ENCODE data around the gene CHD5. TPM values are rescaled to one million over a fixed set of nuclear protein-coding genes. Genes with fewer than 3 reads are reported as not detected.
"Not testable (repeated sequence)": the region's sequence is repeated elsewhere in the genome, so short reads cannot be mapped to it uniquely, and the experiment has no call there.

CHD5 gene
- total RNA-seq, 1 donor: under 0.01 TPM

DNA sequence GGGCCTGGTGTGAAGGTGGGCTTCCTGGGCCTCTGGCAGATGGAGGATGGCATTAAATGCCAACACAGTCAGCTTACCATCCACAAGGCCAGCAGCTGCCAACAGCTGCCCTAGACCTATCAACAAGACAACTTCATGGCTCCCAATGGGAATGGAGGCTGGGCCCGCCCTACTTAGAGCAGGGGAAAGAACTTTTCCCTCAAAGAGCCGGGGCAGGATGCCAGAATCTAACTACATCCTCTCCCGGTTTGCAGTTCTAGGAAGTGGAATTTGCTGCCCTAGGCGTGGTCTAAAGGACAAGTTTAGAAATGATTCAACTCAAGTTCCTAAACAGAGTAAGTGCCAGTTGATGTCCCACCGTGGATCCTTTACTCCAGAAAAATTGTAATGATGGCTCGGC is 42.5 kb upstream of the CHD5 start:
- H3K4me3 ChIP-seq (ENCODE audit: insufficient read depth, low read length): no peak overlapping the region
- H4K20me1 ChIP-seq (ENCODE audit: insufficient read depth, low read length): peaks cover 6% of the 10 kb centered on the region
- no peaks in the 10 kb centered on the region for H3K79me2 ChIP-seq (ENCODE audit: insufficient read depth, low read length)
- H3K9me3 ChIP-seq (ENCODE audit: low read depth, low read length): no peaks in the 10 kb centered on the region
- H3K27me3 ChIP-seq (ENCODE audit: insufficient read depth, low read length): no peaks in the 10 kb centered on the region
- no peak overlapping the region for H3K27ac ChIP-seq (ENCODE audit: low read depth, low read length)
- no peak overlapping the region for H3K4me2 ChIP-seq (ENCODE audit: insufficient read depth, low read length)
- no peak overlapping the region for H2AFZ ChIP-seq (ENCODE audit: low read length)
- H3K4me1 ChIP-seq (ENCODE audit: insufficient read depth, low read length): no peaks in the 10 kb centered on the region
- DNase-seq (ENCODE audit: insufficient read length, low spot score, missing footprints): peak; percentile 87
- TF ChIP-seq, protein P1, sequence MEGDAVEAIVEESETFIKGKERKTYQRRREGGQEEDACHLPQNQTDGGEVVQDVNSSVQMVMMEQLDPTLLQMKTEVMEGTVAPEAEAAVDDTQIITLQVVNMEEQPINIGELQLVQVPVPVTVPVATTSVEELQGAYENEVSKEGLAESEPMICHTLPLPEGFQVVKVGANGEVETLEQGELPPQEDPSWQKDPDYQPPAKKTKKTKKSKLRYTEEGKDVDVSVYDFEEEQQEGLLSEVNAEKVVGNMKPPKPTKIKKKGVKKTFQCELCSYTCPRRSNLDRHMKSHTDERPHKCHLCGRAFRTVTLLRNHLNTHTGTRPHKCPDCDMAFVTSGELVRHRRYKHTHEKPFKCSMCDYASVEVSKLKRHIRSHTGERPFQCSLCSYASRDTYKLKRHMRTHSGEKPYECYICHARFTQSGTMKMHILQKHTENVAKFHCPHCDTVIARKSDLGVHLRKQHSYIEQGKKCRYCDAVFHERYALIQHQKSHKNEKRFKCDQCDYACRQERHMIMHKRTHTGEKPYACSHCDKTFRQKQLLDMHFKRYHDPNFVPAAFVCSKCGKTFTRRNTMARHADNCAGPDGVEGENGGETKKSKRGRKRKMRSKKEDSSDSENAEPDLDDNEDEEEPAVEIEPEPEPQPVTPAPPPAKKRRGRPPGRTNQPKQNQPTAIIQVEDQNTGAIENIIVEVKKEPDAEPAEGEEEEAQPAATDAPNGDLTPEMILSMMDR (IDR thresholded peaks at IDR 0.05; ENCODE audit: extremely low read depth, low read depth, low read length): no peak
- peaks cover 39% of the 10 kb centered on the region for H3K36me3 ChIP-seq (ENCODE audit: insufficient read depth, low read length)

DNA sequence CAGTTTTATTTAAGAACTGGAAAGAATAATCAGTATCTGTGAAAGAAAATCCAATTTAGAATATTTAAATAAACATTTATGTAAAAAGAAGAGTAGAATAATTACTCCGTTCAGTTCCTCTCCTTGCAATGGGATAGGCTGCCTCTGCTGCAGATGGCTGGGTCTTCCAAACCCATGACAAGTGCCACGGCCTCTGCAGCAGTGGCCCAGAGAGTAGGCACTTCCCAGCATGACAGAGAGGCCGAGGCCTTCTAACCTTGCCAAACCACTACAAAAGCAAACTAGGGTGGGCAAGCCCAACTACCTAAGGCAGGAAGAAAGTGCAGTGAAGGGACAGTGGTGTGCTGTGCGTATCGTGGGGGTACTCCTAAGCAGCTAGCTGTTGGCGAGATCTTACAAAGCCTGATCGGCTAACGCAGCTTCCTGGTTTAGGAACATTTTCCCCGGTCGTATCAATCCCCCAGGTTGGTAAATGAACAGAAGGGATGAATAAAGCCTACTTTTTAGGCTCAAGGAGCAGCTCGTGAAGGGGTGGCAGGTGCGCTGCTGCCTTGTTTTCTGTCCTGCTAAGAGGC is 41.2 kb upstream of the CHD5 start:
- Histone ChIP-seq H3K4me2 (ENCODE audit: insufficient read depth, low read length) (no peak overlapping the region), H3K4me3 (ENCODE audit: insufficient read depth, low read length) (no peak overlapping the region), H2AFZ (ENCODE audit: low read length) (no peak overlapping the region), H3K9me3 (ENCODE audit: low read depth, low read length) (no peaks in the 10 kb centered on the region), H4K20me1 (ENCODE audit: insufficient read depth, low read length) (peaks cover 6% of the 10 kb centered on the region), H3K27me3 (ENCODE audit: insufficient read depth, low read length) (no peaks in the 10 kb centered on the region), H3K36me3 (ENCODE audit: insufficient read depth, low read length) (peaks cover 30% of the 10 kb centered on the region), H3K79me2 (ENCODE audit: insufficient read depth, low read length) (no peaks in the 10 kb centered on the region), H3K27ac (ENCODE audit: low read depth, low read length) (no peak overlapping the region), H3K4me1 (ENCODE audit: insufficient read depth, low read length) (no peaks in the 10 kb centered on the region)
- TF ChIP-seq, protein P1 (IDR thresholded peaks at IDR 0.05; ENCODE audit: extremely low read depth, low read depth, low read length): no peak
- DNase-seq (ENCODE audit: insufficient read length, low spot score, missing footprints): peak; percentile 69

DNA sequence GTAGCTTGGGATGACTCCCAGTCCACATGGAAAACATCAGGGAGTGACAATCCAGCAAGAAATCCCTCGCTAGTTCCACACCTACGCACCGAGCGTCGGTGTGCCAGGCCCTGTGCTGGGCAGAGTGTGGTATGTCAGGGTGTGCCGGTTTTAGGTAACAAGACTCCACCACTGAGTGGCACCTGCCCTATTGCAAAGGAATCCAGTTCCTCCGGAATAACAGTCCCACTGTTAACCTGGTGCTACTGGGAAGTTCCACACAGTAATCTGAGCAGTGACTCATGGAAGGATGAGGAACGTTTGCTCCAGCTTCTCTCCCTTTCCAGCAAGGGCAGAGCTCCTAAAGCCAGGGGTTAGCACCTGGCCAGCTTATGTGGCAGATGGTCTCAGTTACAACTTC is 40.1 kb upstream of the CHD5 start:
- Histone ChIP-seq H3K36me3 (ENCODE audit: insufficient read depth, low read length) (peaks cover 25% of the 10 kb centered on the region), H3K4me2 (ENCODE audit: insufficient read depth, low read length) (no peak overlapping the region), H3K79me2 (ENCODE audit: insufficient read depth, low read length) (no peaks in the 10 kb centered on the region), H3K27me3 (ENCODE audit: insufficient read depth, low read length) (no peaks in the 10 kb centered on the region), H4K20me1 (ENCODE audit: insufficient read depth, low read length) (peaks cover under 1% of the 10 kb centered on the region), H2AFZ (ENCODE audit: low read length) (no peak overlapping the region), H3K9me3 (ENCODE audit: low read depth, low read length) (no peaks in the 10 kb centered on the region), H3K4me3 (ENCODE audit: insufficient read depth, low read length) (no peak overlapping the region), H3K27ac (ENCODE audit: low read depth, low read length) (no peak overlapping the region), H3K4me1 (ENCODE audit: insufficient read depth, low read length) (no peaks in the 10 kb centered on the region)
- DNase-seq (ENCODE audit: insufficient read length, low spot score, missing footprints): peak; percentile 84
- TF ChIP-seq, protein P1 (IDR thresholded peaks at IDR 0.05; ENCODE audit: extremely low read depth, low read depth, low read length): no peak

DNA sequence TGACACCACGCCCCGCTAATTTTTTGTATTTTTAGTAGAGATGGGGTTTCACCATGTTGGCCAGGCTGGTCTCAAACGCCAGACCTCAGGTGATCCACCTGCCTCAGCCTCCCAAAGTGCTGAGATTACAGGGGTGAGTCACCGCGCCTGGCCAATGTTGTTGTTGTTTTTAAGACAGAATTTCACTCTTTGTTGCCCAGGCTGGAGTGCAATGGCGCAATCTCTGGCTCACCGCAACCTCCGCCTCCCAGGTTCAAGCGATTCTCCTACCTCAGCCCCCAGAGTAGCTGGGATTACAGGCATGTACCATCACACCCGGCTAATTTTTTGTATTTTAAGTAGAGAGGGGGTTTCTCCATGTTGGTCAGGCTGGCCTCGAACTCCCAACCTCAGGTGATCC is 39.5 kb upstream of the CHD5 start:
- not testable (repeated sequence) for H3K4me3 ChIP-seq (ENCODE audit: insufficient read depth, low read length); H3K4me1 ChIP-seq (ENCODE audit: insufficient read depth, low read length); H3K79me2 ChIP-seq (ENCODE audit: insufficient read depth, low read length); H2AFZ ChIP-seq (ENCODE audit: low read length); H3K9me3 ChIP-seq (ENCODE audit: low read depth, low read length); DNase-seq (ENCODE audit: insufficient read length, low spot score, missing footprints); H3K27me3 ChIP-seq (ENCODE audit: insufficient read depth, low read length); H3K27ac ChIP-seq (ENCODE audit: low read depth, low read length); H3K4me2 ChIP-seq (ENCODE audit: insufficient read depth, low read length); H4K20me1 ChIP-seq (ENCODE audit: insufficient read depth, low read length)
- H3K36me3 ChIP-seq (ENCODE audit: insufficient read depth, low read length): peaks cover 20% of the 10 kb centered on the region

All from osteoblast (primary cell).